IMR-90 (cell line): ENCODE data around the gene RNF103. TPM values are rescaled to one million over a fixed set of nuclear protein-coding genes. Genes with fewer than 3 reads are reported as not detected.

Source experiments
- ATAC-seq: fragments of 200-7000 bp; cut with Tn5 transposase; 2 replicates; pipeline ENCODE4 v1.9.1; 2020; ENCODE audit warnings: low read depth, mild to moderate bottlenecking, moderate library complexity
- BruUV-seq: library from RNA; stranded (reverse); fragments of 400-500 nt; replicated peaks from 2 replicates; lab custom pipeline; 2021; lab: Mats Ljungman, UMichigan
- CTCF ChIA-PET: fragments of 300-600 bp; formaldehyde crosslinking; extraction: SDS; loops from one replicate; lab custom pipeline; 2021; ENCODE audit warnings: antibody characterized with exemption; lab: Yijun Ruan, JAX
- POLR2A ChIA-PET: fragments of 300-600 bp; sonication (Branson Sonifier 250); formaldehyde crosslinking; loops from one replicate; lab custom pipeline; 2022; ENCODE audit warnings: antibody characterized with exemption; ENCODE audit not compliant: unreplicated experiment; lab: Charles Lee
- DNase-seq: peaks from one replicate; pipeline ENCODE4 v3.0.0; 2013
- H2AFZ ChIP-seq: replicated peaks from 2 replicates; pipeline ENCODE3; 2013; ENCODE audit warnings: low read length, mild to moderate bottlenecking; ENCODE audit not compliant: poor library complexity
- H2AK5ac ChIP-seq: 2 replicates; pipeline ENCODE4 v1.6.1; 2013; ENCODE audit warnings: low read depth, low read length, inconsistent platforms
- H2AK9ac ChIP-seq: replicated peaks from 2 replicates; pipeline ENCODE3; 2013; ENCODE audit warnings: mild to moderate bottlenecking, low read depth, low read length, moderate library complexity; ENCODE audit not compliant: poor library complexity
- H2BK120ac ChIP-seq: 2 replicates; pipeline ENCODE4 v1.6.1; 2013; ENCODE audit warnings: low read depth, low read length, inconsistent platforms
- H2BK15ac ChIP-seq: 3 replicates; pipeline ENCODE4 v1.6.1; 2013; ENCODE audit warnings: low read depth, low read length, inconsistent platforms
- H2BK20ac ChIP-seq: 2 replicates; pipeline ENCODE4 v1.6.1; 2013; ENCODE audit warnings: low read depth, mild to moderate bottlenecking, inconsistent platforms, low read length, moderate library complexity
- H2BK5ac ChIP-seq: 2 replicates; pipeline ENCODE4 v1.6.1; 2013; ENCODE audit warnings: mild to moderate bottlenecking, low read depth, low read length, inconsistent platforms; ENCODE audit not compliant: poor library complexity, severe bottlenecking
- H3K14ac ChIP-seq: replicated peaks from 2 replicates; pipeline ENCODE4 v1.6.1; 2013; ENCODE audit warnings: low read depth, low read length, inconsistent platforms
- H3K18ac ChIP-seq: 2 replicates; pipeline ENCODE4 v1.6.1; 2013; ENCODE audit warnings: low read depth, low read length, control low read depth
- H3K23ac ChIP-seq: 2 replicates; pipeline ENCODE4 v1.6.1; 2013; ENCODE audit warnings: low read depth, low read length, inconsistent platforms
- H3K27ac ChIP-seq: 2 replicates; pipeline ENCODE4 v1.5.1; 2013; ENCODE audit warnings: mild to moderate bottlenecking, control low read depth, low read length; ENCODE audit not compliant: insufficient read depth
- H3K27me3 ChIP-seq: 2 replicates; pipeline ENCODE4 v1.6.1; 2013; ENCODE audit warnings: low read length; ENCODE audit not compliant: control insufficient read depth, insufficient read depth
- H3K36me3 ChIP-seq: 2 replicates; pipeline ENCODE4 v1.6.1; 2013; ENCODE audit warnings: low read length, mixed read lengths; ENCODE audit not compliant: control insufficient read depth, insufficient read depth
- H3K4ac ChIP-seq: 2 replicates; pipeline ENCODE4 v1.6.1; 2013; ENCODE audit warnings: low read depth, low read length, inconsistent platforms
- H3K4me1 ChIP-seq: 2 replicates; pipeline ENCODE4 v1.6.1; 2013; ENCODE audit warnings: low read length, mixed read lengths; ENCODE audit not compliant: control insufficient read depth, insufficient read depth
- H3K4me2 ChIP-seq: 2 replicates; pipeline ENCODE4 v1.6.1; 2013; ENCODE audit warnings: low read depth, mild to moderate bottlenecking, control low read depth, low read length, moderate library complexity
- H3K4me3 ChIP-seq: 2 replicates; pipeline ENCODE4 v1.5.1; 2013; ENCODE audit warnings: low read depth, mild to moderate bottlenecking, control low read depth, low read length, moderate library complexity; ENCODE audit not compliant: insufficient read depth
- H3K56ac ChIP-seq: 2 replicates; pipeline ENCODE4 v1.6.1; 2013; ENCODE audit warnings: low read length, inconsistent platforms; ENCODE audit not compliant: insufficient read depth; ENCODE audit errors: extremely low read depth
- H3K79me1 ChIP-seq, 2 experiments: 2 replicates each; pipeline ENCODE4 v1.6.1; 2013; ENCODE audit warnings: low read length in 2 of 2, inconsistent platforms in 1 of 2, low read depth in 1 of 2
- H3K9ac ChIP-seq: 2 replicates; pipeline ENCODE4 v1.6.1; 2013; ENCODE audit warnings: low read depth, low read length, control low read depth
- H3K9me1 ChIP-seq: 2 replicates; pipeline ENCODE4 v1.6.1; 2013; ENCODE audit warnings: low read length, inconsistent platforms; ENCODE audit not compliant: insufficient read depth
- H3K9me3 ChIP-seq: 2 replicates; pipeline ENCODE4 v1.6.1; 2013; ENCODE audit warnings: low read length; ENCODE audit not compliant: control insufficient read depth, insufficient read depth
- H4K20me1 ChIP-seq: 2 replicates; pipeline ENCODE4 v1.6.1; 2013; ENCODE audit warnings: low read length, inconsistent platforms; ENCODE audit not compliant: insufficient read depth
- H4K5ac ChIP-seq: 2 replicates; pipeline ENCODE4 v1.6.1; 2013; ENCODE audit warnings: mild to moderate bottlenecking, low read depth, low read length, control low read depth
- H4K8ac ChIP-seq, 2 experiments: 2 replicates each; pipeline ENCODE4 v1.6.1; 2013; ENCODE audit warnings: low read depth in 2 of 2, low read length in 2 of 2, control low read depth in 1 of 2, inconsistent platforms in 1 of 2
- H4K91ac ChIP-seq: 2 replicates; pipeline ENCODE4 v1.6.1; 2013; ENCODE audit warnings: low read depth, low read length, inconsistent platforms; ENCODE audit not compliant: insufficient read depth
- RAD21 ChIP-seq: IDR thresholded peaks from 2 replicates; pipeline ENCODE4 v1.6.1; 2012; ENCODE audit warnings: low read length, improper control_type of control experiment
- WGBS, 2 experiments: methylation state at CpG; one replicate each; pipeline versions ENCODE4 v1.1.5 to v1.1.7; 2013; ENCODE audit warnings: missing lambda C conversion rate in 2 of 2; ENCODE audit not compliant: insufficient read length in 1 of 2; ENCODE audit errors: extremely low coverage in 2 of 2; 5-methylcytosine and 5-hydroxymethylcytosine counted together
- dilution Hi-C: fragments of 300-500 bp; cut with HindIII; formaldehyde crosslinking; loops from one replicate; pipeline ENCODE4 v1.14.3; 2018; ENCODE audit warnings: low sequenced_read_pairs; ENCODE audit not compliant: unreplicated experiment
- in situ Hi-C: fragments of 300-500 bp; cut with MboI; formaldehyde crosslinking; loops from 3 replicates; pipeline ENCODE4 v1.14.3; 2019; ENCODE audit warnings: low sequenced_read_pairs, inconsistent platforms, mixed read lengths
- intact Hi-C: fragments of 100-400 bp; cut with micrococcal nuclease; formaldehyde crosslinking; loops from 2 replicates; pipeline ENCODE4 v1.10.0; 2022
- polyA plus RNA-seq, 3 experiments: library from polyadenylated mRNA; depleted of rRNA; stranded (reverse); fragments of >200 nt; gene quantifications; 2 replicates each; pipeline ENCODE4 v1.2.3, GENCODE V29; 2012; ENCODE audit warnings: low replicate concordance in 1 of 3
- total RNA-seq: library from RNA; depleted of rRNA; stranded (reverse); fragments of >200 nt; gene quantifications from 2 replicates; pipeline ENCODE4 v1.2.3, GENCODE V29; 2012

RNF103 gene
- total and polyA plus RNA-seq, 2 of the 4 experiments (the other 2 are of a cell fraction), result 5.6 to 7.2 TPM

DNA sequence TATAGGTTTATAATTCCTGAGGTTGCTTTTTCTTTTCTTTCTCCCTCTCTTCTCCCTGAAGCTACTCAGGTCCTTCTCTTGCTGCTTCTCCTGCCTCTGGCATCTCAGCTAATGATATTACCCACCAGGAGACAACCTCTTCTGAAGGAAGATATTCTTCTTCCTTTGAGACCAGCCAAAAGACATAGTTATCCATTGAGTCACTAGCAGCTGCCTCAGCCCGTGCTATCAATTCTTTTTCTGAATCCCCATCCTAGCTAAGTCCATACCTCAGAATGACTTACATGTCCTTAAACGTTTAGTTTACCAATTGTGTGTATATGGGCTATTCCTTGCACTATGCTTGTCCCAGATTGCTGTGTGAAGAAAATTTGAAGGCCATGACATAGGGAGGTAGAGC lies 25.0 kb upstream of the RNF103 start:
- TF ChIP-seq RAD21, result no peak
- Histone ChIP-seq H2BK120ac (no peak overlapping the region), H4K20me1 (no peaks in the 10 kb centered on the region), H3K9ac (no peak overlapping the region), H3K14ac (no peak overlapping the region), H2BK20ac (no peak overlapping the region), H4K8ac (no peak overlapping the region), H3K4ac (no peak overlapping the region), H4K5ac (no peak overlapping the region), H4K91ac (no peak overlapping the region), H3K9me3 (no peaks in the 10 kb centered on the region), H3K79me1 (no peaks in the 10 kb centered on the region), H3K27me3 (no peaks in the 10 kb centered on the region; the same call in 1 of the 2 replicates), H2BK5ac (no peak overlapping the region), H3K18ac (no peak overlapping the region), H3K9me1 (no peaks in the 10 kb centered on the region), H2AFZ (no peak overlapping the region), H3K4me3 (no peak overlapping the region), H3K4me1 (no peaks in the 10 kb centered on the region), H3K56ac (no peak overlapping the region), H2AK5ac (no peak overlapping the region), H2BK15ac (no peak overlapping the region), H3K27ac (no peak overlapping the region), H2AK9ac (no peak overlapping the region), H3K36me3 (no peaks in the 10 kb centered on the region), H3K23ac (no peak overlapping the region), H3K4me2 (no peak overlapping the region)
- ATAC-seq, result no peak
- no TSS peak for BruUV-seq
- intact Hi-C loops, result no loop called here
- in situ Hi-C loops, result no loop called here
- CTCF ChIA-PET, result no interaction called here
- POLR2A ChIA-PET, result no interaction called here
- DNase-seq, result peak; percentile 8
- dilution Hi-C loops, result no loop called here
- WGBS, 2 experiments, result no CpG with 5 or more reads among the region's 2 CpGs
